Measurements from ENCODE around the gene VMAC. TPM values are rescaled to one million over a fixed set of nuclear protein-coding genes. Genes with fewer than 3 reads are reported as not detected.

VMAC gene
- total and polyA plus RNA-seq, 9 of the 15 experiments (the other 6 are each of a cell fraction or from before 2014, with no cell fraction given), result 0.03 to 3.4 (median 1.1) TPM

DNA sequence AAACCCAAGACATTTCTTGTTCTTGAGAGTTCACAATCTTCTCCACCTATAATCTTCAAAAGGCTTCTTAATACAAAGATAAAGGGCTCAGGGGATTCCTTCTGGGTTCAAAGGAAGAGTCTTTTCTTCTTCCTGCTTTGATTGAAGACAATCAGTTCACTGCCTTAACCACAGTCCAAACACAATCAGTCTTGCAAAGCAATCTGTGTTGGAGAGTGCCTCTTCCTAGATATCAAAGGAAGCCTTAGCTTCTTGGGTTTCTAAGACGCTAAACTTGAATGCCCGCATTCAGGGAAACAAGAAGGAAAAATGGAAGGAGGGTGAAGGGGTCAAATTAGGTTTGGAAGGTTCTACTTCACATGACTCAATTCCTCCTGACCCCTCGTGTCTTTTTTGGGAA is 46.1 kb downstream of the VMAC start:
- no peaks in the 10 kb centered on the region for H3K9me3 ChIP-seq (replicated peaks; ENCODE audit: control insufficient read depth, insufficient read depth, low read depth, low read length)
- FAIRE-seq (no peak), ATAC-seq (no peak), DNase-seq (ENCODE audit: extremely low read depth in 1 of 4, low spot score in 3 of 4) (no peak)
- no peaks in the 10 kb centered on the region for H3K27me3 ChIP-seq (ENCODE audit: control insufficient read depth in 2 of 2, insufficient read depth in 2 of 2, low read length in 2 of 2)
- H3K4me1 ChIP-seq (replicated peaks in 1 of 2; ENCODE audit: control insufficient read depth in 2 of 2, insufficient read depth in 2 of 2, low read length in 2 of 2), result peaks cover 30 to 33% of the 10 kb centered on the region in 2 experiments
- H3K79me2 ChIP-seq (ENCODE audit: control insufficient read depth, insufficient read depth, low read length), result peaks cover 92% of the 10 kb centered on the region
- CTCF ChIA-PET (ENCODE audit: low intra/inter-chr PET ratio), result interaction anchor here (0.7 kb wide), 1 partner anchor 146 kb away, joined by 3 read pairs; no protein-coding TSS in a partner anchor
- H2AFZ ChIP-seq (ENCODE audit: low read depth, low read length), result no peak overlapping the region
- POLR2A ChIA-PET, result no interaction called here
- intact Hi-C loops (cut with micrococcal nuclease) (no loop called here), in situ Hi-C loops (cut with MboI) (no loop called here)
- peaks cover 60% of the 10 kb centered on the region for H3K36me3 ChIP-seq (ENCODE audit: control insufficient read depth, insufficient read depth, low read length)
- 89% methylated on average over 3 of the region's 3 CpGs for WGBS (ENCODE audit: insufficient coverage, low coverage, missing lambda C conversion rate)
- no TSS peak for BruUV-seq (replicated peaks)
- peaks cover 13% of the 10 kb centered on the region; the same call in 1 of the 2 replicates for H4K20me1 ChIP-seq (replicated peaks; ENCODE audit: control insufficient read depth, insufficient read depth, low read length)
- no peak overlapping the region for H3K9ac ChIP-seq (ENCODE audit: insufficient read depth in 1 of 2, low read depth in 2 of 2, low read length in 2 of 2)
- no peak overlapping the region for H3K4me3 ChIP-seq
- peaks cover 6% of the 10 kb centered on the region for H3K9me1 ChIP-seq (ENCODE audit: control insufficient read depth, insufficient read depth, low read length)
- no peak overlapping the region for H3K27ac ChIP-seq (ENCODE audit: extremely low read depth, low read depth, low read length)
- H3K4me2 ChIP-seq (ENCODE audit: insufficient read depth, low read length), result no peak overlapping the region
- TF ChIP-seq RCOR1 (IDR thresholded peaks at IDR 0.05; ENCODE audit: borderline replicate concordance in 1 of 2, low read depth in 2 of 2, low read length in 2 of 2), result peak; percentile 42 to 60; a peak in 1 of 4 replicates
- TF ChIP-seq E2F8 (IDR thresholded peaks at IDR 0.05; ENCODE audit: low read depth, partially characterized antibody), result no peak
- TF ChIP-seq DDX20 (tag; IDR thresholded peaks at IDR 0.05; ENCODE audit: low read depth), result no peak
- TF ChIP-seq ATF1 (CRISPR knock-in tag; IDR thresholded peaks at IDR 0.05), result no peak
- TF ChIP-seq ATF1 (tag; IDR thresholded peaks at IDR 0.05), result no peak
- TF ChIP-seq BHLHE40 (IDR thresholded peaks at IDR 0.05; ENCODE audit: low read length), result no peak
- peak; percentile 87 to 89 for TF ChIP-seq KDM1A (IDR thresholded peaks at IDR 0.05)
- no peak for TF ChIP-seq ZNF175 (CRISPR knock-in tag; IDR thresholded peaks at IDR 0.05; ENCODE audit: low read depth)
- no peak for TF ChIP-seq E2F4 (CRISPR knock-in tag; IDR thresholded peaks at IDR 0.05; ENCODE audit: low read depth)
- TF ChIP-seq, protein P1, sequence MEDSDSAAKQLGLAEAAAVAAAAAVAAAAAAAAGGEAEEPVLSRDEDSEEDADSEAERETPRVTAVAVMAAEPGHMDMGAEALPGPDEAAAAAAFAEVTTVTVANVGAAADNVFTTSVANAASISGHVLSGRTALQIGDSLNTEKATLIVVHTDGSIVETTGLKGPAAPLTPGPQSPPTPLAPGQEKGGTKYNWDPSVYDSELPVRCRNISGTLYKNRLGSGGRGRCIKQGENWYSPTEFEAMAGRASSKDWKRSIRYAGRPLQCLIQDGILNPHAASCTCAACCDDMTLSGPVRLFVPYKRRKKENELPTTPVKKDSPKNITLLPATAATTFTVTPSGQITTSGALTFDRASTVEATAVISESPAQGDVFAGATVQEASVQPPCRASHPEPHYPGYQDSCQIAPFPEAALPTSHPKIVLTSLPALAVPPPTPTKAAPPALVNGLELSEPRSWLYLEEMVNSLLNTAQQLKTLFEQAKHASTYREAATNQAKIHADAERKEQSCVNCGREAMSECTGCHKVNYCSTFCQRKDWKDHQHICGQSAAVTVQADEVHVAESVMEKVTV (CRISPR knock-in tag; IDR thresholded peaks at IDR 0.05), result no peak
- TF ChIP-seq HOMEZ (CRISPR knock-in tag; IDR thresholded peaks at IDR 0.05), result no peak
- TF ChIP-seq HDAC2 (IDR thresholded peaks at IDR 0.05), result peak; percentile 65
- TF ChIP-seq ZNF408 (CRISPR knock-in tag; IDR thresholded peaks at IDR 0.05; ENCODE audit: low read depth), result no peak
- TF ChIP-seq FOS (IDR thresholded peaks at IDR 0.05; ENCODE audit: extremely low read depth, insufficient read length), result no peak
- no peak for TF ChIP-seq ZNF655 (CRISPR knock-in tag; IDR thresholded peaks at IDR 0.05)
